ENCODE measurements around the gene PARD6G. TPM values are rescaled to one million over a fixed set of nuclear protein-coding genes. Genes with fewer than 3 reads are reported as not detected.

The PARD6G gene
- total and polyA plus RNA-seq, 10 of the 15 experiments (the other 5 are each of a cell fraction or from before 2014, with no cell fraction given) = 0.20 to 2.0 (median 0.60) TPM

DNA sequence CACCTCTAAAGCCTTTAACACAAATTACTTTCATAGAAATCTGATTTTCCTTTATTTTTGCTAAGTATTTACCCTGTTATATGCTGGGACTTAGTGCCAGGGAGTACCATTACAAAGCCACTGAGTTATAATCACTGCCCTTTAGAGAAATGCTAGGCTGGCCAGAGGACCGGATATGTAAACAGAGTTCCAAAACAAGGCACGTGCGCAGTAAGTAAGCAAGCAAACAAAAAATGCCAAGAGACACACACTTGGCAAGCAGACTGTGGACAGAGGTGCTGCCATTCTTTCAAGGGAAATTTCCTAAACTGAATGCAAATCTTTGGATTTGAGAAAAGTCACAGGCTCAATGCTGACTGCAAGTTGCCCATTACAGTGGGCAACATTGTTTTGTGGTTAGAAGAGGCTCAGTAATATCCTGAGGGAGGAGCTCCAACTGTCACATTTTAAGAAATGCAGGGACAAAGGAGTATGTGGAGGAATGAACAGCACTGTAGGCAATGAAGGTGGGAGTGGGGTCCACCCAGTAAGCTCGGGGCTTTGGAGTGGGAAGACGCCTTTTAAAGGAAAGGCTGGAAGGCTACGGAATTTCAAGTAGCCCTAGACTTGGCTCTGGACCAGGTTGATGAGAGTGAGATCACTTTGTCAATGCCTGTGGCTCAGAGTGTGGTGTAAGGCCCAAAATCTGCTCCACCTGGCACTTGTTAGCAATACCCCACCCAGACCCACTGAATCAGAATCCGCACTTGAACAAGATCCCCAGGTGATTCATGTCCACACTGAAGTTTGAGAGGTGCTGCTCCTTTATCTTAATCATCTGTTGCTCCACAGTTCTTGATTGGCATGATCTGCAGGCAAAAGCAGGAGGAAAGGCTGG, 2.1 kb upstream of the PARD6G start:
- H3K79me2 ChIP-seq (ENCODE audit: control insufficient read depth, insufficient read depth, low read length) = no peaks in the 10 kb centered on the region
- 47% methylated on average over 7 of the region's 7 CpGs for WGBS (ENCODE audit: insufficient coverage, insufficient replicate concordance, low lambda C conversion rate, missing lambda C conversion rate)
- SMC1A ChIA-PET (ENCODE audit: uncharacterized antibody, unreplicated experiment) = interaction anchor here (0.6 to 1.5 kb wide), 4 partner anchors 9 to 79 kb away, joined by 3 to 6 read pairs (median 4); no protein-coding TSS in a partner anchor
- H3K4me1 ChIP-seq (ENCODE audit: control insufficient read depth, insufficient read depth, low read length) = no peaks in the 10 kb centered on the region
- POLR2A ChIA-PET = no interaction called here
- no peak overlapping the region for H3K9ac ChIP-seq (ENCODE audit: control insufficient read depth, insufficient read depth, low read length)
- RAD21 ChIA-PET (ENCODE audit: unreplicated experiment) = no interaction called here
- CTCF ChIA-PET = interaction anchor here (0.6 to 2.2 kb wide), 5 partner anchors 76 to 95 kb away, joined by 3 to 8 read pairs (median 5); no protein-coding TSS in a partner anchor
- BruUV-seq (replicated peaks) = no TSS peak
- H3K27me3 ChIP-seq (replicated peaks in 1 of 2; ENCODE audit: control insufficient read depth in 2 of 2, insufficient read depth in 2 of 2, low read length in 1 of 2) = peaks cover 2 to 3% of the 10 kb centered on the region in 2 experiments; a peak in 2 of 4 replicates
- FAIRE-seq = no peak
- H3K27ac ChIP-seq (ENCODE audit: control insufficient read depth, insufficient read depth) = no peak overlapping the region
- ATAC-seq = no peak
- intact Hi-C loops (cut with micrococcal nuclease; ENCODE audit: unreplicated experiment) = no loop called here
- no peak overlapping the region for H3K4me3 ChIP-seq
- in situ Hi-C loops (cut with MboI) = no loop called here
- no peaks in the 10 kb centered on the region for H4K20me1 ChIP-seq (ENCODE audit: control insufficient read depth, insufficient read depth)
- H3K9me3 ChIP-seq (replicated peaks; ENCODE audit: control insufficient read depth, insufficient read depth, low read length) = no peaks in the 10 kb centered on the region; the same call in 2 of the 3 replicates
- TF ChIP-seq GABPA (IDR thresholded peaks at IDR 0.05; ENCODE audit: low read depth) = no peak
- TF ChIP-seq CREB1 (IDR thresholded peaks at IDR 0.05; ENCODE audit: low read depth) = no peak
- no peak for TF ChIP-seq SMAD1 (IDR thresholded peaks at IDR 0.05; ENCODE audit: low read depth, partially characterized antibody)
- no peak for TF ChIP-seq CHD1 (IDR thresholded peaks at IDR 0.05; ENCODE audit: low read depth, low read length)
- no peak for TF ChIP-seq CREM (IDR thresholded peaks at IDR 0.05; ENCODE audit: low read depth)
- TF ChIP-seq IRF3 (IDR thresholded peaks at IDR 0.05) = no peak
- TF ChIP-seq, protein P1, sequence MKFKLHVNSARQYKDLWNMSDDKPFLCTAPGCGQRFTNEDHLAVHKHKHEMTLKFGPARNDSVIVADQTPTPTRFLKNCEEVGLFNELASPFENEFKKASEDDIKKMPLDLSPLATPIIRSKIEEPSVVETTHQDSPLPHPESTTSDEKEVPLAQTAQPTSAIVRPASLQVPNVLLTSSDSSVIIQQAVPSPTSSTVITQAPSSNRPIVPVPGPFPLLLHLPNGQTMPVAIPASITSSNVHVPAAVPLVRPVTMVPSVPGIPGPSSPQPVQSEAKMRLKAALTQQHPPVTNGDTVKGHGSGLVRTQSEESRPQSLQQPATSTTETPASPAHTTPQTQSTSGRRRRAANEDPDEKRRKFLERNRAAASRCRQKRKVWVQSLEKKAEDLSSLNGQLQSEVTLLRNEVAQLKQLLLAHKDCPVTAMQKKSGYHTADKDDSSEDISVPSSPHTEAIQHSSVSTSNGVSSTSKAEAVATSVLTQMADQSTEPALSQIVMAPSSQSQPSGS (IDR thresholded peaks at IDR 0.05; ENCODE audit: low read length) = no peak
- TF ChIP-seq RCOR1 (conservative IDR thresholded peaks at IDR 0.05; ENCODE audit: low read depth, low read length) = no peak
- TF ChIP-seq, protein P2, sequence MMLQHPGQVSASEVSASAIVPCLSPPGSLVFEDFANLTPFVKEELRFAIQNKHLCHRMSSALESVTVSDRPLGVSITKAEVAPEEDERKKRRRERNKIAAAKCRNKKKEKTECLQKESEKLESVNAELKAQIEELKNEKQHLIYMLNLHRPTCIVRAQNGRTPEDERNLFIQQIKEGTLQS (IDR thresholded peaks at IDR 0.05; ENCODE audit: borderline replicate concordance, extremely low read depth, low read depth, low read length) = no peak
- no peak overlapping the region for H2AFZ ChIP-seq (ENCODE audit: control insufficient read depth, low read depth, low read length)
- DNase-seq (ENCODE audit: low read depth, low spot score) = no peak
- H3K4me2 ChIP-seq (ENCODE audit: control insufficient read depth, insufficient read depth) = no peak overlapping the region
- H3K36me3 ChIP-seq (ENCODE audit: control insufficient read depth in 2 of 2, insufficient read depth in 2 of 2, low read length in 1 of 2) = no peaks in the 10 kb centered on the region

Measured in GM12878 (cell line).